ENCODE data around the gene DLX1. TPM values are rescaled to one million over a fixed set of nuclear protein-coding genes. Genes with fewer than 3 reads are reported as not detected.

The DLX1 gene
- total RNA-seq, 1 donor from 2014 or later = not detected

DNA sequence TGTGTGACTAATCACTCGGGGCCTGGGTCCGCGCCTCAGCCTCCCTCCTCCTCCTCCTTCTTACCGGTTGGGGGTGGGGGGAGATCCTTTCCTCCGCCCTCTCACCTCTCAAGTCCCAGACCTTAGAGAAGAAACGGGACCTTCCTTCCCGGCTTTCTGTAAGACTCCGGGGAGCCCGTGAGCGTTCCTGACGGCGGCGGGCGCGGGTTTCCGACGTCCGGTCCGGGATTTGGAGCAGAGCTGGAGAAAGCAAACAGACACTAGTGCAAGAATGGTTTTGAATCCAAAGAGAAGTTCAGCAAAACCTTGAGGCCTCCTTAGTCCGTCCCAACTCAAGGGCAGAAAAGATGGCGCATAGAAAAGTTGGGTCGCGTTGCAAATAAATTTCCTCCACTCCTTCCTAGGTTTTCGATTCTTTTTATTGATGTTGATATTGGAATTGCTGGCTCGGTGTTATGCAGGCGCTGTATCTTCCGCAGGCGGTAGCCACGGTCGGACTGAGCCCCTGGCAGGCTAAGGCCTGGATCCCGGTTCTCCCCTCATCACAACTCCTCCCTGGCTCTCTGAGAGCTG, 2.0 kb downstream of the DLX1 start:
- TF ChIP-seq, protein P1, sequence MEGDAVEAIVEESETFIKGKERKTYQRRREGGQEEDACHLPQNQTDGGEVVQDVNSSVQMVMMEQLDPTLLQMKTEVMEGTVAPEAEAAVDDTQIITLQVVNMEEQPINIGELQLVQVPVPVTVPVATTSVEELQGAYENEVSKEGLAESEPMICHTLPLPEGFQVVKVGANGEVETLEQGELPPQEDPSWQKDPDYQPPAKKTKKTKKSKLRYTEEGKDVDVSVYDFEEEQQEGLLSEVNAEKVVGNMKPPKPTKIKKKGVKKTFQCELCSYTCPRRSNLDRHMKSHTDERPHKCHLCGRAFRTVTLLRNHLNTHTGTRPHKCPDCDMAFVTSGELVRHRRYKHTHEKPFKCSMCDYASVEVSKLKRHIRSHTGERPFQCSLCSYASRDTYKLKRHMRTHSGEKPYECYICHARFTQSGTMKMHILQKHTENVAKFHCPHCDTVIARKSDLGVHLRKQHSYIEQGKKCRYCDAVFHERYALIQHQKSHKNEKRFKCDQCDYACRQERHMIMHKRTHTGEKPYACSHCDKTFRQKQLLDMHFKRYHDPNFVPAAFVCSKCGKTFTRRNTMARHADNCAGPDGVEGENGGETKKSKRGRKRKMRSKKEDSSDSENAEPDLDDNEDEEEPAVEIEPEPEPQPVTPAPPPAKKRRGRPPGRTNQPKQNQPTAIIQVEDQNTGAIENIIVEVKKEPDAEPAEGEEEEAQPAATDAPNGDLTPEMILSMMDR (IDR thresholded peaks at IDR 0.05) = no peak
- DNase-seq (ENCODE audit: low spot score in 2 of 2) = no peak
- H3K27ac ChIP-seq = no peak overlapping the region
- no peaks in the 10 kb centered on the region for H3K36me3 ChIP-seq
- intact Hi-C loops (cut with DNase I) = loop anchor here (2.0 kb wide), 1 partner anchor 16 kb away; the partner anchor contains the start of gene DLX2
- H3K4me1 ChIP-seq = peaks cover 5 to 13% of the 10 kb centered on the region in 2 donors
- no peaks in the 10 kb centered on the region for H3K9me3 ChIP-seq
- H3K27me3 ChIP-seq = peaks cover 65% of the 10 kb centered on the region
- H3K4me3 ChIP-seq = no peak overlapping the region

DNA sequence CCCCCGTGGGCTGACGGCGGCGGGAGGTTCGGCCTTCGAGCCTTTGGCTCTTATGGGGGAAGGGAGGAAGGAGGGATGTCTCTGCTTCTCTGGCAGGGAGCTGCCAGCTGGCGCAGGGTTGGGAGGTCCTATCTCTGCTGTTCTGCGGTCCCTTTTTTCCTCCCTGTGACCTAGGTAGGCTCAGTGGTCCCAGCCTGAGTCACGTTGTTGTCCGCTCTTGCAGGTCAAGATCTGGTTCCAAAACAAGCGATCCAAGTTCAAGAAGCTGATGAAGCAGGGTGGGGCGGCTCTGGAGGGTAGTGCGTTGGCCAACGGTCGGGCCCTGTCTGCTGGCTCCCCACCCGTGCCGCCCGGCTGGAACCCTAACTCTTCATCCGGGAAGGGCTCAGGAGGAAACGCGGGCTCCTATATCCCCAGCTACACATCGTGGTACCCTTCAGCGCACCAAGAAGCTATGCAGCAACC, 2.5 kb downstream of the DLX1 start:
- Histone ChIP-seq H3K9me3 (no peaks in the 10 kb centered on the region), H3K27me3 (peaks cover 62% of the 10 kb centered on the region), H3K4me3 (no peak overlapping the region), H3K27ac (no peak overlapping the region), H3K36me3 (no peaks in the 10 kb centered on the region), H3K4me1 (peaks cover 5 to 13% of the 10 kb centered on the region in 2 donors)
- intact Hi-C loops (cut with DNase I) = loop anchor here (2.0 kb wide), 1 partner anchor 15 kb away; the partner anchor contains the start of gene DLX2
- TF ChIP-seq, protein P1 (IDR thresholded peaks at IDR 0.05) = no peak
- DNase-seq (ENCODE audit: low spot score in 2 of 2) = no peak

DNA sequence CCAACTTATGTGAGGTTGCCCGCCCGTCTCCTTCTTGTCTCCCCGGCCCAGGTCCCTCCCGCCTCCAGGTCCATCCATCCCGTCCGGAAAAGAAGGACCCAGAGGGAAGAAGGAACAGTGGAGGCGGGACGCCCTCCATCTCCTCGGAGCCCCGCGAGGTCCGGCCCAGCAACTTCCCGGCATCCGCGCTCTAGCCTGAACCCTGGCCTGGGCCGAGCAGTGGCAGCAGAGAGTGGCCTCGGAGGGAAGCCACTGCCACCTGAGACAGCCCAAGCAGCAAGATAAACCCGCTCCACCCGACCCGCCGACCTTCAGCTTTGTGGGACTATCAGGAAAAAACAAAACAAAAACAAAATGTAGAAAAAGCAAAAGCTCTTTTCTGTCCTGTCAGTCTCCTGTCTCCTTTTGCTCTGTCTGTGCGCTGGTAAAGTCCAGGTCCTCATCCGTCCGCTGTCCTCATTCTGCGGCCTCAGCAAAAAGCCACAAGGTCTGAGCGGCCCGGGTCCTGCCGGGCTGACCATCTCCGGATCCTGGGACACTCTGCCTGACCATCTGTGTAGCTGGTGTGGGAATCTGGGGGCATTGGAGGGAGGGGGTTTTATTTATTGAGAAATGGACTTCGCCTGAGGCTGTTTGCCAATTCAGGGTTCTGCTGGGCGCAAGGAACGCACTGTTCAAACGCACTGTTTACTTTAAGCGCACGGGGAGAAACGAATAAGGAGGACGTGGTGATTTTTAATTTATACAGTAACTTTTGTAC, 3.1 kb downstream of the DLX1 start:
- Histone ChIP-seq H3K36me3 (no peaks in the 10 kb centered on the region), H3K4me3 (no peak overlapping the region), H3K4me1 (peaks cover 5 to 13% of the 10 kb centered on the region in 2 donors), H3K9me3 (no peaks in the 10 kb centered on the region), H3K27me3 (peaks cover 62% of the 10 kb centered on the region), H3K27ac (no peak overlapping the region)
- DNase-seq (ENCODE audit: low spot score in 2 of 2) = no peak
- TF ChIP-seq, protein P1 (IDR thresholded peaks at IDR 0.05) = no peak
- intact Hi-C loops (cut with DNase I) = no loop called here

DNA sequence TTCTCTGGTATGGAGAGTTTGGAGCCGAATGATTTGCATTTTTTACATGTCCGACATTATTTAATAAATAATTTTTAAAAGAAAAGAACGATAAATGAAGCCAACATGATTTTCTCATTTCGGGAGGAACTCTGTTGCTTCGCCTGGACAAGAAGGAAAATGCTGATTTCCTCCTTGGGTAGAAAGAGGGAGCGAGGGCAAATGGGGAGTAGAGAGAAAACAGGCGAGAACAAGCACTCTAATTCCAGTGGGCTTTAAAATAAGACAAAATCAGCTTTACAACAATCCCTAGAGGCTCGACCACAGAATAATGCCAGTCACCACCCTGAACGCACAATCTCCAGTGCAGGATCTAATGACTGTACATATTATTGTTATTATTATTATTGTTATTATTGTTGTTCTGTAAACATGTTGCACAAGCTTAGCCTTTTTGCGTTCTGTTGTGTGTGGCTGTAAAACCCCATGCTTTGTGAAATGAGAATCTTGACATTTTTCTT, 3.7 kb downstream of the DLX1 start:
- TF ChIP-seq, protein P1 (IDR thresholded peaks at IDR 0.05) = no peak
- no peaks in the 10 kb centered on the region for H3K9me3 ChIP-seq
- H3K36me3 ChIP-seq = no peaks in the 10 kb centered on the region
- intact Hi-C loops (cut with DNase I) = no loop called here
- peaks cover 62% of the 10 kb centered on the region for H3K27me3 ChIP-seq
- DNase-seq (ENCODE audit: low spot score in 2 of 2) = no peak
- H3K4me3 ChIP-seq = no peak overlapping the region
- no peak overlapping the region for H3K27ac ChIP-seq
- peaks cover 5 to 13% of the 10 kb centered on the region in 2 donors for H3K4me1 ChIP-seq

DNA sequence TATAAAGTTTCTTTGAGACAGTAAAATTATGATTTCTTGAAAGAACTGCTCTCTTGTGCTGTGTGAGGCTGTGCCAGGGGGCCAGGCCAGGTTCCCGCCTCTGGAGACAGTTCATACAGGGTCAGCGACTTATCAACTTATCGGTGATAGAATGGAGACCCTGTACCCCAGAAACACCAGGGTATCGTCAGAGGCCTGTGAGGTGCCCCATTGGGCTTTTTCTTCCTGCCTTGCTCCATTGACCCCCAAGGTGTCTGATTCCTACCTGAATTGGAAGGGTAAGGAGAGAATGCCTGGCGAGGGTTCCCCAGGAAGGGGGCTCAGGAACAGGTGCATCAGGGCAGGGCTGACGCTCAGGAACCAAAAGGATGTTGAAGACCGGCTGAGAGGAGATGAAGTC, 4.3 kb downstream of the DLX1 start:
- Histone ChIP-seq H3K27me3 (peaks cover 62% of the 10 kb centered on the region), H3K27ac (no peak overlapping the region), H3K9me3 (no peaks in the 10 kb centered on the region), H3K4me1 (peaks cover 6 to 16% of the 10 kb centered on the region in 2 donors), H3K36me3 (no peaks in the 10 kb centered on the region), H3K4me3 (no peak overlapping the region)
- DNase-seq (ENCODE audit: low spot score in 2 of 2) = no peak
- TF ChIP-seq, protein P1 (IDR thresholded peaks at IDR 0.05) = no peak
- intact Hi-C loops (cut with DNase I) = loop anchor here (10.0 kb wide), 3 partner anchors 465 to 1165 kb away; partner anchors contain the start of genes DCAF17, GORASP2, METTL8 and PDK1

Data from ascending aorta (tissue), 2 donors.